GM19452 (cell line): Measurements from ENCODE around the gene RAB11FIP4.

Experiments used
- ATAC-seq: cut with Tn5 transposase; IDR thresholded peaks from one replicate; pipeline ENCODE4 v1.9.1; 2021; ENCODE audit not compliant: unreplicated experiment

Gene RAB11FIP4

DNA sequence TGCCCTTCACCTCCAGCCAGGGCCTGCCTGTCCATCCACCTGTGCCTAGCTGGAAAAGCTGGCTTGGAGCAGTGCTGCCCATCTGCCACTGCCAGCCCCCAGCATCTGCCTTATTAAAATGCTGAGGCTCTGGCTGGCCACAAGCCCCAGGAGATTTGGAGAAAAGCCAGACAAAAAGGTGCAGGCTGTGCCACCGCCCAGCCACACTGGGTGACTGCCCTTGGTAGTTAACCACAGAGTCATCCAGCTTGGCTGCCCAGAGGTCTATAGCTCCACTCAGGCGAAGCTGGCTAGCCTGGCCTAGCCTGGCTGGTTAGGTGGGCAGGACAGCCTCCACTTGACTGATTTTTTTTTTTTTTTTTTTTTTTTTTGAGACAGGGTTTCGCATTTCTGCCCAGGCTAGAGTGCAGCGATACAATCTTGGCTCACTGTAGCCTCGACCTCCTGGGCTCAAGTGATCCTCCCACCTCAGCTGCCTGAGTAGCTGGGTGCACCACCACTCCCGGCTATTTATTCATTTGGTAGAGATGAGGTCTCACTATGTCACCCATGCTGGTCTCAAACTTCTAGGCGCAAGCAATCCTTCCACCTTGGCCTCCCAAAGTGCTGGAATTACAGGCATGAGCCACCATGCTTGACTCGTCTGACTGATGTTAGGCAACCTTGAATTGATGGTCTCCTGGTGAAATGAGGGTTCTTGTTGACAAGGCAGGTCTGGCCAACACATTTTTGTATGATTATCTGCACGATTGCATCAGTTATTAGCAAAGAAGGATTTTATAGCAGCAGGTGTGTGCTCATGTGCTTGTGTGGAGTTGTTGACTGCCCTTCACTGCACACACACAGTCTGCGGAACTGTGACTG, 103.8 kb downstream of the RAB11FIP4 start:
- no peak for ATAC-seq

DNA sequence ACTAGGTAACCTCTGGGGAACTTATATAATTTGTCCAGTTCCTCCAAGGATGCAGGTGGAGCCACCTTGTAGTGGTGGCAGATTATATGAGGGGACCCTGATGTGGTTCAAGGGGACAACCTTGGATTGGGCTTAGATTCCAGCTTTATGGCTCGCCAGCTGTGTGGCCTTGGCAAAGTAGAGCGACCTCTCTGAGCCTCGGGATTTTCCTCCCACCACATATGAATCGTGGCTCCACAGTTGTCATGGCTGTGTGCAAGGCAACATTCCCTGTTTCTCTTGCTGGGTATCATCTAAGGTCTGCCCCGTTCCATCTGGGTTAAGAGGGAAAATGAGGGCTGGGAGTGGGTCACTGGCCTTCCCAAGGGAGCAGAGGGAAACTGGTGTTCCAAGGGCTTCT, 104.6 kb downstream of the RAB11FIP4 start:
- no peak for ATAC-seq

DNA sequence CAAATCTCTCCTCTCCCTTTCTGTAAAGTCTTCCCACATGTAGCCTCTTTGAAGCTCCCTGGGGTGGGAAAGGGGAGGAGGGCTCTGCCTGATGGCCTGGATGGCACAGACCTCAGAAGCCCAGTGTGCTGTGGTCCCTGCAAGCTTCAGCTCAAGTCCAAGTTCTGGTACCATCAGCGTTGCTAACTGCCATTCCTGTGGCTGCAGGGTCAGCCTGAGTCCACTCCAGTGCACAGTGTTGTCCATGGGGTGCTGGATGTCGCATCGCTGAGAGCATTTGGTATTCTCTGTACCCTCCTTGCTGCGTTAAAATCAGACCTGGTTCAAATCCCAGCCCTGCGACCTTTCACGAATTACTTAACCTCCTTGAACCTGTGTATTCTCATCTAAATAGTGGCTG, 105.1 kb downstream of the RAB11FIP4 start:
- ATAC-seq = no peak

DNA sequence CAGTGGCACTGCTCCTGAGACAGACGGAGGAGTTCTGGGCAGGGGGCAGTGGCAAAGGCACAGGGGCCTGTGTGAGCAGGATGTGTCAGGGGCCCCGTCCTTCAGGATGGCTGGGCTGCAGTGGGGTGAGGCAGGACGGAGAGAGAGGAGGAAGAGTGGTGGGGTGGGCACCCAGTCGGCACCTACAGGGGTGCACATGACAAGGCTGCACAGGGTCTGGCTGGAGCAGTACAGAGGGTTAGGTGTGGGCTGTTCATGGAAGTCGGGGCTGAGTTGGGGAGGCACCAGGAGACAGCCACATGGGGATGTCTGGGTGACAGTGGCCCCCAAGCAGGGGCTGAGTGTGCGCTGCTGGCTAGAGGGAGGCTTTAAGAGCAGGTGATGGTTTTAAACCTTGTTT, 106.0 kb downstream of the RAB11FIP4 start:
- no peak for ATAC-seq

DNA sequence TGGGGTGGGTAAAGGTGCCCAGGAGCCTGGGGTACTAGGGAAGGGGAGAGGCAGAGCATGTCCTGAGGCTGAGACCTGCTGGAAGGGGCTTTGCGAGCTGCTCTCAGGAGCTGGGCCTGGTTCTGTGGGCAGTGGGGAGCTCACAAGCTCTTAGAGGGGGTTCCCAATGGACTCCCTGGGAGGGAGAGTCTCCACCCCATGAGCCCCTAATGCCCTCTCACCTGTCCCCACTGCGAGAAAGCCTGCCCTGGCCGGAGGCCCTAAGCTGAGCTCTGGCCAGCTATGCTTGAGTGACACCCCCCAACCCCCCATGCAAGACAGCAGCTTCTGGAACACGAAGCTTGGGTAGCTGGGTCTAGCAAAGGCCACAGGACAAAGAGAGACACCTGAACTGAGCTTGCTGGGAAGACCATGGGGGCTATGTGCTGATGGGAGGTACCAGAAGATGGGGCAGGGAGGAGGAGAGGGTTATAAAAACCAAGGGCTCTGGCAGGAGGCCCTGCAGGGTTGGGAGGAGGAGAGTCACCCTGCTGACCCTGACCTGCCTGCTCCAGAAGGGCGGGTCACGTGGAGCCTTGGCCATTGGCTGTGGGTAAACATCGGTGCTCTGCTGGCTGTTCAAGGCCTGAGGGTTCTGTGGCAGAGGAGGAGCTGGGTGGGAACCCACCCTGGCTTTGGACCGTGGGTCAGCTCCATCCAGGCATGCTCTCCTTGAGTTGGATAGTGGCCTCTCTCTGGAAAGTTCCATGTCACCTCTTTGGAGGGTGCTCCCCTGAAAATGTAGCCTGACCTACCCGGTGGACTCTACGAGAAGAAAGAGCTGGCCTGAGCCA, 106.7 kb downstream of the RAB11FIP4 start:
- no peak for ATAC-seq

DNA sequence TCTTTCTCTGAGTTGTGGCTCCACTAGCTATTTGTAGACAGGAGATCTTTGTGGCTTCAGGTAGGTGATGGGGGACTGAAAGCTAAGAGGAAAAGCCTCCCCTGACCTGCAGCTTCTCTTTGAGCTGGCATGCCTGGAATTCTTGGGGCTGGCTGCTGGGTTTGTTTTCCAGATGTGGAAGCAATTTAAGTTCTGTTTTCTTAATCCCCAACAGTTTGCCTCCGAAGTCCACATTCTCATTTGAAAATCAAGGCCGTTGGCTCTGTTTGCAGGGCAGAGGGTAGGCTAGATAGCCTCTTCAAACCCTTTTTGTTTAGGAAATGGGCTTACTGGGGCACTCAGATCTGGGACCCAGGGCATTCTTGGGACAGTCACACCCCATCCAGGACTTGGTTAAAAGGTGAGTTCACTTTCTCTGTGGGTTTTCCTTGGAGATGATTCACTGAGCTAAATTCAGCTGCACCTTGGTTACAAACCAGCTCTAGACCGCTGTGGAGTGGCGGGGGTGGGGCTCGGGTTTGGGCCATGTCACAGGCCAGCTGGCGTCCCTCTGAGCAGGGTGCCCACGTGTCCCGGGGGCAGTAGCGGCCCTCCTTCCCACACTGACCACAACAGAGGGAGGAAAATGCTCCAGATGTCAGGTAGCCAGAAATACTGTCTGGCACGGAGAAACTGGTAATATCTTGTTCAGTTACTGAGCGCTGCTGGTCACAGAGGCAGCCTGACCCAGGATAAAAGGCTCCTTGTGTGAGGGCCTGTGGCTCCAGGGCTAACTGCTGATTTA, 108.5 kb downstream of the RAB11FIP4 start:
- ATAC-seq = no peak

DNA sequence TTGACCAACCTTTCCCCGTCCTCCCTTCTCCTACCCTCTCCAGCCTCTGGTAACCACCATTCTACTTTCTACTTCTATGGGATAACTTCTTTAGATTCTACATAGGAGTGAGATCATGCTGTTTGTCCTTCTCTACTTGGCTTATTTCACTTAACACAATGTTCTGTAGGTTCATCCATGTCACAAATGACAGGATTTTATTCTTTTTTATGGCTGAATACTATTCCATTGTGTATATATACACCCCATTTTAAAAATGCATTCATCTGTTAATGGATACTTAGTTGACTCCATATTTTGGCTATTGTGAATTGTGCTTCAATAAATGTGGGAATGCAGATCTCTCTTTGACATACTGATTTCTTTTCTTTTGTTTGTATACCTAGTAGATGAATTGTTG, 115.0 kb downstream of the RAB11FIP4 start:
- no peak for ATAC-seq

DNA sequence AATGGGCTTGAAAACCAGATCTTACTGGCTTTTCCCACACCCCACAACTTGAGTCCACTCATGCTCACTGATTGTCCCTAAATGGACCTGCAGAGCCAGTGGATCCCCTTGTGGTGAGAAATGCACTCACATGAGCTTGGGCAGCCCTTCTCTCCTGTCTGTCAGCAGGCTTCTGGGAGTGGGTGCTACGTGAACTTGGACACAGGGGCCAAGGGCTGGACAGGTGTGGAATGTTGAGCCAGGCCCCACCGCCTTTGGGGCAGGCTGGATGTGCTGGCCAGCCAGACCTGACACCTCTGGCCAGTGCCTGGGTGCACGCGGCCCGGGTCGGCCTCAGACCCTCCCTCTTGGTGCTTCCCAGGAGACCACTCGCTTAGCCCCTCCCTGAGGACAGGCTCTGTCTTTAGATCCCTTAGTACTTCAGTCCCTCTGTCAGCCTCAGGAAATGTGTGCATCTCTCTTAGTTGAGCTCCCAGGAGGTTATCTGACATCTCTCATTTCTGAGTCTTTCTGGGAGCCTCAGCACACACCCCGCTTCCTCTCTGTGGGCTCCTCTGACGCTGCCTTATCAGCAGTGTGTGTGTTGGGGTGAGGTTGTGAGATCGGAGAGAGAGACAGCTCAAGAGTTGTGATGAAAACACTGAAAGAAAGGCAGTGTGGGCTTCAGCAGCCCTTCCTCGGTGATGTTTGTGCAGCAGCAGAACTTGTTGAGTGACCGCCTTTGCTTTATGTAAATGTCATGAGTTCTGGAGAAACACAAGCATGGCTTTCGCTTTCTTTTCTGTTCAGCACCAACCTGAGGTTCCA, 117.0 kb downstream of the RAB11FIP4 start:
- ATAC-seq = peak; percentile 67

DNA sequence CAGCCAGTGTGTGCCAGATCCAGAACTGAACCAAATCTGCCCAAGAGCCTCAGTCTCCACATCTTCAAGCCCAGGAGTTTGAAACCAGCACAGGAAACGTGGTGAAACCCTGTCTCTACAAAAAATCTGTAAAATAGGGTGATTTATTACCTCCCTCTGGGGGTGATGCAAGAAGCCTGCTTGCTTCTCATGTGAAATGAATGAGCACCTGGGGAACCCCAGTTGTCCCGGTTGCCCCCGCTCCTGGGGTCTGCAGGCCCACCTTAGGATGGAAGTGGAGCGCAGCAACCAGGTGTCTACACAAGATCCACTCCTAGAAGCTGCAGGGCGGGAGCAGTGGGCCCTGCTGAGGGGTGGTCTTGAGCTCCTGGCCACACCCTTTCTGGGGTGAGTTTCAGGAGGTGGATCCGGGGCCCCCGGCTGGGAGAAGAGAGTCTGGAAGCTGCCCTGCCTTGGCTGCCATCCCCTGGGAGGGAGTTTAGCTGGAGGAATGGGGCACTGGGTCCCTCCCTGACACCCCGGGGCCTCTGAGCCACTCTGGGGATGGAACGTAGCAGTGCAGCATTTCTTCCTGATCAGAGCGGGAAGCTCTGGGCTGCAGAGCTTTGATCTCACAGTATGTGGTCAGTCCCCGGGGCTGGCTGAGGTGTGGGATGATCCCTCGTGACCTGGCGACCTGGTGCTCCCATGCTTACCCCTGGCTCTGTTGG, 117.8 kb downstream of the RAB11FIP4 start:
- no peak for ATAC-seq

DNA sequence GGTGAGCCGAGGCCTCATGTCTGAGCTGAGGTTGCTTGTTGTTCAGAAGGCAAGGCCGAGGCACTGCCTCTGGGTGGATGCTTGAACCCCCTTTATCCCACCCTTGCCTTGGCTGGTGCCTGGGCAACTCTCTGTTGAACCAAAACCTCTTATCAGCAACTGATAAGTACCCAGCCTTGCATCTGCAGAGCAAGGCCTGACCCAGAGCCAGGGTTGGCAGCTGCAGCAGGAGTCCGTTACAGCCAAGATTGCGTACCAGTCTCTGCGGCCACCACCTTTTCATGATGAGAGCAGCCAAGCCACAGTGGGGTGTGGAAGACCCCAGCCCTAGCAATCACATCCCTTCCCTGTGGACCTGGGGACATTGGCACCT, 118.3 kb downstream of the RAB11FIP4 start:
- ATAC-seq = no peak

DNA sequence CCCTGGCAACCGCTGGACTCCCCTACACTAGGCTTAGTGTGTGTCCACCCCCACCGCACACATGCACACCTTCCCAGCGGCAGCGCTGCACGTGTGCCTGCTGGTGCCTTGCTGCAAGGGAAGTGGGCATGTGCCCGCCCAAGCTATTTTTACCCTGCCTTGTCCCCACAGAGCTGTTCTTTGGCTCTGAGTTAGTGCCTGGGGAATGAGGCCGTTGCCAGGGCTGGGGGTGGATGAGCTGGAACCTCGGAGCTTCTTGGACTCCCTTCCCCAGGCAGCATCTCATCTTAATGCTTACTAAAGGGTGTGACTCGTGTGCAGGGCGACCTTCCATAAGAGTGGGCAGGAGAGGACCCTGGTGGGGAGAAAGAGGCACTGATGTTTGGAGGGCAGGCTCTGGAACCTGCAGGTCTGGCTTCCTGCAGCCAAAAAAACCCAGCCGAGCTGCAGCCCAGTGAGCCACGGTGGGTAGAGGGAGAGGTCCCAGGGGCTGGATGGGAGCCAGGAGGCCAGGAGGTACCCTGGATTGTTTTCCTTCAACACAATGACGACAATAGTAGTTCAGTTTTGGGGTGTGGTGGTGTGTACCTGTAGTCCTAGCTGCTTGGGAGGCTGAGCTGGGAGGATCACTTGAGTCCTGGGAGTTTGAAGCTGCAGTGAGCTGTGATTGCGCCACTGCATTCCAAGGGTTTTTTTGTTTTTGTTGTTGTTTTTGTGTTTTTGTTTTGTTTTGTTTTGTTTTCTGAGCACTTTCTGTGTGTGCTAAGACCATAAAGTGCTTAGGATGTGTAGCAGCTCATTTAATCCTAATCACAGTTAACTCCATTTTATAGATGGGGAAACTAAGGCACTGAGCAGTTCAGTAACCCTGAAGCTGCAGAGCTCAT, 119.1 kb downstream of the RAB11FIP4 start:
- no peak for ATAC-seq

DNA sequence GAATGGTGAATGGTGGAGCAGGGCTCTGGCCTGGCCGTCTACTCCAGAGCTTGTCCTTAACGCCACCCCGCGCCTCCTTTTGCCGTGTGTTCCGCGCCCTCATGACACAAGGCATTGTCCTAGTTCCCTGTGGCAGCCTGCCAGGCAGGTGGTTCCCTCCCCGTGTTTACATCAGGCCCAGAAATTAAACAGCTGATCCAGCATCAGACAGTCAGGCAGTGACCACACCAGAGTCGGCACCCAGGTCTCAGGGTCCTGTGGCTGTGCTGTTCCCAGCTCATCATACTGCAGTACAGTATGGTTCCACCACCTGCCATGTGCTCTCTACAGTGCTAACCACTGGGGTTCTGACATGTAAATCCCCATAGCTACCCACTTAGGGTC, 119.7 kb downstream of the RAB11FIP4 start:
- no peak for ATAC-seq

DNA sequence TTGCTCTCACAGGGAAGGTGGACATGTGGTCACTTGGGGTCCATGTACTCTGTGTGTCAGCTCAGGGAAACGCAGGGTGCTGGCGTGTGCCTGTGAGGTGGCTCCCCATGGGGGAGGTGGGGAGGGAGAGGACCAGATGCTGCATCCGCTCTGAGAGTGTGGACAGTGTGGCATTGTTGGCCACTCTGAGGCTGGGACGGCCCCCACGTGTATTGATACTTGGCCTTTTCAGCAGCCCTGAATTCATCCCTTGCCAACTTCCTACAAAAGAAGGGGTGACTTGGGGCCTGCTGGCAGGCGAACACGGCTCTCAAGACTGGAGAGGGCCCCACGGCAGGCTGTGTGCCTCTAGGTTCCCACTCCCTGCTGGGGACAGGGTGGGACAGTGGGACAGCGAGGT, 120.1 kb downstream of the RAB11FIP4 start:
- ATAC-seq = no peak

DNA sequence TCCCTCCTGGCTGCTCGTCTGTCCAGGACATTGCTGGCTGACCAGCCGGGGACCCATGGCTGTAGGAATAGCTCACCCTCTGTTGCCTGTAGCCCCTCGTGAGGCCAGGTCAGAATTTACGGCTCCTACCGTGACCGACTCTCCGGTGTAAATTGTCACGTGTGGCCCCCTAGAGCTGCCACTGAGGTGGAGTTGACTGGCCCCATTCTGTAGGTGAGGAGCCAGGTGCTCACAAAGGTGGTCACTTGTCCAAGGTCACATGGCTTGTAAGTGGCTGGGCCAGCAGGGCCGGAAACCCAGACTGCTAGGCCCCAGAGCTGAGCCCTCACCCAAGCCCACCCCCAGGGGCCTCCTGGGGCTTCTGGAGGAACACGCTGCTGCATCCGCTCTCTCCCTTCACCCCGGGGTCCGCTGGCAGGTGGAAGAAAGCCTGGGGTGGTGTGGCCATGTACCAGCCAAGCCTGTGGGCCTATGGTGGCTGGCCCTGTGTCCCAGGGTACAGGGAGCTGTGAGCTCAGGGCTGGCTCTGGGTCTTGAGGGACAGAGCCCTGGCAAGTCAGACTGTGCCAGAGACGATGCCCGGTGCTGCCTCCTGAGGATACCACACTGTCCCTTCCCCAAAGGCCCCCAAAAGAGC, 120.7 kb downstream of the RAB11FIP4 start:
- no peak for ATAC-seq

DNA sequence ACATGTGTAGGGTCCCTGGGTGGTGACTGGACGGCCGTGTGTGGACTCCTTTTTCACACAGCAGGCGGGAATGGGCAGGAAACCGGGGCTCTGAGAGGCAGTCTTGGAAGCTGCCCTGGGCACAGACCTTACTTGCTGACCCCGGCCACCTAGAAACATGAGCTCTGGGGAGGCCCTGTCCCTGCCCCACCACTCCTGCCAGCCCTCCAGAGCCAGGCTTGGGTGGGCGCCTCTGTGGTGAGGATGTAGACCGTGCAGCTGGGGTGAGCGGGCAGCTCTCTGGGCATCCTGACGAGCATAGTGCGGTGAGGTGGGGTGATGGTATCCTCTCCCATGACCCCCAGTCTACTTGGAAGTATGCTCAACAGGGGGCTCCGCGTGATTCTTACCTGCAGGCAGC, 121.3 kb downstream of the RAB11FIP4 start:
- ATAC-seq = no peak

DNA sequence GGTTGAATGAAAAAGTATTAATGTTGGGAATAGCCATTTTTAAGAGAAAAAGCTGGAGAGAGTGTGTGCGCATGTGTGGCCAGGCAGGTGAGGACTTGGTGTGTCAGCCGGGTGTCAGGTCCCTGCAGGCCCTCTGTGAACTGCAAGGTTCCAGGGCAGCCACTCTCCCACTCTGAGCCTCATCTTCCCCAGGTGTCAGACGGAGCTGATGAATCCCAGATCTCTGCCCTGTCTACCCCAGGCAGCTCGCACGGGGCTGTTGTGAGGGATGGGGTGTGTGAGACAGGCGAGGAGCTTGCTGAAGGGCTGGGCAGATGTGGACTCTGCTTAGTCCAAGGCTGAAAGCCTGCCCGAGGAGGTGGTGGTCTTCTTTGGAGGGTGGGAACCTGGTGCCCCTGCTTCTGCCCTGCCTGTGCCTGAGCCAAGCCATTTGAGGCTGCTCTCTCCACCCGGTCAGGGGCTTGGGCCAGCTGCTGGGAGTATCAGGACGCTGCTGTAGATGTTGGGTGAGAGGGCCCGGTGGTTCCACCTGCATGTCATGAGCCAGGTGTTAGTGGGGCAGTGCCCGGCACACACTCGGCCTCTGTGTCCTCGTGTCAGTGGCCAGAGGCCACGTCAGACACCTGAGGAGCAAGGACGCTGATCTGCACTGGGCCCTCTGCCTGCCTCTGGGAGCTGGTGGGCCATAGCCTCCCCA, 122.4 kb downstream of the RAB11FIP4 start:
- ATAC-seq = no peak

DNA sequence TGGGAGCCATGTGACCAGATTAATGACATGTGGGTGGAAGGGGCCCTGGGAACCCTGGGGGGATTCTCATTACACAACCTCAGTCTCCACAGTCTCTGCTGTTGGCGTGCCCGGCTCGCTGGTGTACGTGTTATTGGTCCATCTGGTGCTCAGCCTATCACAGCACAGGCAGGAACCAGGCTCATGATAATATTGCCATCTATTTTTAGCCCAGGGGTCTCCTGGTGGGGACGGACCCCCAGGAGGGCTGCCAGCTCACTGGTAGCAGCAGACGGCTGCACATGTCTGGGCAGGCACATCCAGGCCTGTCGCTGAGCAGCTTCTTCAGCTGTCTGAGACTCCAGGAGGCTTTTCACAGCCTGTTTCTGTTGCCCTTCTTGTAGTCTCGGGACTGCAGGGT, 123.8 kb downstream of the RAB11FIP4 start:
- no peak for ATAC-seq

DNA sequence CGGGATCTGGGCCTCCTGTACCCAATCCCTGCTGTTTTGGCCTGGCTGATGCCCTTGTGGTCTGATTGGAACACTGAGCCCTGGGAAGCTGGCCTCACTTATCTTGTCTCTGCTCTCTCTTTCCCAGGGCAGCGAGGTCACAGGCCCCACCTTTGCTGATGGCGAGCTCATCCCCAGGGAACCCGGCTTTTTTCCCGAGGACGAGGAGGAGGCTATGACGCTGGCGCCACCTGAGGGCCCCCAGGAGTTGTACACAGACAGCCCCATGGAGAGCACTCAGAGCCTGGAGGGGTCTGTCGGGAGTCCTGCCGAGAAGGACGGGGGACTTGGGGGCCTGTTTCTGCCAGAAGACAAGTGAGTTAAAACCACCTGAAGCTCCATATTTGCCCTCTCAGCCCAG, 126.0 kb downstream of the RAB11FIP4 start:
- ATAC-seq = no peak
